Measurements from ENCODE around the gene FMN2. TPM values are rescaled to one million over a fixed set of nuclear protein-coding genes. Genes with fewer than 3 reads are reported as not detected.
A peak's percentile ranks its signal among the peaks of the same experiment; 100 is the strongest.

Gene FMN2
- total RNA-seq, 1 experiment from 2014 or later = not detected

GRCh38 chr1:240445369-240445768, 353.7 kb downstream of the FMN2 start:
- intact Hi-C loops (cut with micrococcal nuclease; ENCODE audit: unreplicated experiment) = no loop called here
- Histone ChIP-seq H3K4me1 (replicated peaks; ENCODE audit: insufficient read depth) (no peaks in the 10 kb centered on the region), H3K79me2 (ENCODE audit: low read depth) (no peaks in the 10 kb centered on the region), H3F3A (ENCODE audit: insufficient read depth, low read depth) (no peaks in the 10 kb centered on the region), H3K9me2 (ENCODE audit: insufficient read depth) (no peaks in the 10 kb centered on the region), H3K27me3 (ENCODE audit: insufficient read depth, low read depth) (no peaks in the 10 kb centered on the region; the same call in 1 of the 2 replicates), H2AFZ (no peak overlapping the region), H3K4me3 (no peak overlapping the region), H3K27ac (no peak overlapping the region), H3K4me2 (no peak overlapping the region), H4K20me1 (ENCODE audit: insufficient read depth) (no peaks in the 10 kb centered on the region), H3K9me3 (ENCODE audit: insufficient read depth, low read depth) (no peaks in the 10 kb centered on the region), H3K36me3 (ENCODE audit: low read depth) (no peaks in the 10 kb centered on the region)
- CTCF ChIA-PET = no interaction called here
- no peak for TF ChIP-seq EZH2 (IDR thresholded peaks at IDR 0.05; ENCODE audit: low read depth)
- TF ChIP-seq, protein P1, sequence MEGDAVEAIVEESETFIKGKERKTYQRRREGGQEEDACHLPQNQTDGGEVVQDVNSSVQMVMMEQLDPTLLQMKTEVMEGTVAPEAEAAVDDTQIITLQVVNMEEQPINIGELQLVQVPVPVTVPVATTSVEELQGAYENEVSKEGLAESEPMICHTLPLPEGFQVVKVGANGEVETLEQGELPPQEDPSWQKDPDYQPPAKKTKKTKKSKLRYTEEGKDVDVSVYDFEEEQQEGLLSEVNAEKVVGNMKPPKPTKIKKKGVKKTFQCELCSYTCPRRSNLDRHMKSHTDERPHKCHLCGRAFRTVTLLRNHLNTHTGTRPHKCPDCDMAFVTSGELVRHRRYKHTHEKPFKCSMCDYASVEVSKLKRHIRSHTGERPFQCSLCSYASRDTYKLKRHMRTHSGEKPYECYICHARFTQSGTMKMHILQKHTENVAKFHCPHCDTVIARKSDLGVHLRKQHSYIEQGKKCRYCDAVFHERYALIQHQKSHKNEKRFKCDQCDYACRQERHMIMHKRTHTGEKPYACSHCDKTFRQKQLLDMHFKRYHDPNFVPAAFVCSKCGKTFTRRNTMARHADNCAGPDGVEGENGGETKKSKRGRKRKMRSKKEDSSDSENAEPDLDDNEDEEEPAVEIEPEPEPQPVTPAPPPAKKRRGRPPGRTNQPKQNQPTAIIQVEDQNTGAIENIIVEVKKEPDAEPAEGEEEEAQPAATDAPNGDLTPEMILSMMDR (conservative IDR thresholded peaks at IDR 0.05) = no peak
- POLR2A ChIA-PET (ENCODE audit: unreplicated experiment) = no interaction called here
- DNase-seq = no peak
- no TSS peak for BruUV-seq (replicated peaks)

- no TSS peak for BruUV-seq (replicated peaks)
Observed at GRCh38 chr1:240455228-240455821, 363.6 kb downstream of the FMN2 start.

DNA sequence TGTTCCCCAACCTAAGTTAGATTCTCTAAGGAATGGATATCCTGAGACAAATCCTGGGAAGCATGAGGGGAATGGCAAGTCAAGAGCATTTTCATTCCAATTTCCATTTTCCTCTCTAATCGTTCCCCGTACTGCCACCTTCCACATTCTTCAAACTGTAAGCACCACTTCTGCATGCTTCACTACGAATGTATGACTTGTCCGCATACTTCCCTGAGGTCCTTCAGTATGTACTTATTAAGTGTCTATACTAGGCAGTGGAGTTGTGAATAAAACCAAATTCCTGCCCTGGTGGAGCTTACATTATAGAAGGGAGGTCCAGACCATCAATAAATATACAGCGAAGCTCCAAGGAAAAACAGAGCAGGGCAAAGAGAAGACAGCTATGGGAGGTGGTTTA, 365.5 kb downstream of the FMN2 start:
- POLR2A ChIA-PET (ENCODE audit: unreplicated experiment) = no interaction called here
- H3K9me3 ChIP-seq (ENCODE audit: insufficient read depth, low read depth) = no peaks in the 10 kb centered on the region
- CTCF ChIA-PET = no interaction called here

More at GRCh38 chr1:240455228-240455821, 363.6 kb downstream of the FMN2 start:
- H3F3A ChIP-seq (ENCODE audit: insufficient read depth, low read depth) = no peaks in the 10 kb centered on the region
- H3K27me3 ChIP-seq (ENCODE audit: insufficient read depth, low read depth) = no peaks in the 10 kb centered on the region
- H3K9me3 ChIP-seq (ENCODE audit: insufficient read depth, low read depth) = no peaks in the 10 kb centered on the region
- CTCF ChIA-PET = interaction anchor here (0.6 kb wide), 1 partner anchor 160 kb away, joined by 3 read pairs; no protein-coding TSS in a partner anchor
- no peaks in the 10 kb centered on the region for H3K79me2 ChIP-seq (ENCODE audit: low read depth)
- H3K36me3 ChIP-seq (ENCODE audit: low read depth) = no peaks in the 10 kb centered on the region
- H3K4me2 ChIP-seq = no peak overlapping the region
- POLR2A ChIA-PET (ENCODE audit: unreplicated experiment) = no interaction called here
- H3K9me2 ChIP-seq (ENCODE audit: insufficient read depth) = no peaks in the 10 kb centered on the region
- no peaks in the 10 kb centered on the region for H4K20me1 ChIP-seq (ENCODE audit: insufficient read depth)
- DNase-seq = no peak
- no peak overlapping the region for H2AFZ ChIP-seq
- no peak overlapping the region for H3K27ac ChIP-seq
- TF ChIP-seq EZH2 (IDR thresholded peaks at IDR 0.05; ENCODE audit: low read depth) = no peak
- TF ChIP-seq, protein P1 (conservative IDR thresholded peaks at IDR 0.05) = 0 out of 2 replicates have a peak, but pooled peaks have one; percentile 28
- no peaks in the 10 kb centered on the region for H3K4me1 ChIP-seq (replicated peaks; ENCODE audit: insufficient read depth)
- H3K4me3 ChIP-seq = no peak overlapping the region
- intact Hi-C loops (cut with micrococcal nuclease; ENCODE audit: unreplicated experiment) = no loop called here

More for the DNA sequence above, 365.5 kb downstream of the FMN2 start:
- Histone ChIP-seq H3K4me2 (no peak overlapping the region), H3K27me3 (ENCODE audit: insufficient read depth, low read depth) (no peaks in the 10 kb centered on the region), H3K27ac (no peak overlapping the region), H3F3A (ENCODE audit: insufficient read depth, low read depth) (no peaks in the 10 kb centered on the region), H3K36me3 (ENCODE audit: low read depth) (no peaks in the 10 kb centered on the region), H3K9me2 (ENCODE audit: insufficient read depth) (no peaks in the 10 kb centered on the region), H2AFZ (no peak overlapping the region), H3K4me1 (replicated peaks; ENCODE audit: insufficient read depth) (no peaks in the 10 kb centered on the region), H3K79me2 (ENCODE audit: low read depth) (no peaks in the 10 kb centered on the region), H3K4me3 (no peak overlapping the region), H4K20me1 (ENCODE audit: insufficient read depth) (no peaks in the 10 kb centered on the region)
- TF ChIP-seq EZH2 (IDR thresholded peaks at IDR 0.05; ENCODE audit: low read depth) = no peak
- TF ChIP-seq, protein P1 (conservative IDR thresholded peaks at IDR 0.05) = no peak
- no peak for DNase-seq
- no TSS peak for BruUV-seq (replicated peaks)
- intact Hi-C loops (cut with micrococcal nuclease; ENCODE audit: unreplicated experiment) = no loop called here
